Neural cell (in vitro differentiated cells): ENCODE measurements around the gene HEXIM1. TPM values are rescaled to one million over a fixed set of nuclear protein-coding genes. Genes with fewer than 3 reads are reported as not detected.

Source experiments
- H2AFZ ChIP-seq: fragments of 200-600, 300-800 bp; sonication (generic), shearing (Covaris generic); 2 replicates; pipeline ENCODE4 v1.6.0; 2014; ENCODE audit warnings: low read depth, mild to moderate bottlenecking, antibody characterized with exemption, low read length, moderate library complexity
- H3F3A ChIP-seq: fragments of 200-600 bp; shearing (Covaris generic); 2 replicates; pipeline ENCODE4 v1.6.1; 2016; ENCODE audit warnings: mild to moderate bottlenecking, moderate library complexity, mixed read lengths, antibody characterized with exemption, low read length; ENCODE audit not compliant: insufficient read depth, poor library complexity, severe bottlenecking
- H3K27ac ChIP-seq: fragments of 200-600, 300-800 bp; sonication (generic), shearing (Covaris generic); 2 replicates; pipeline ENCODE4 v1.5.1; 2014; ENCODE audit warnings: mild to moderate bottlenecking, low read length, moderate library complexity
- H3K27me3 ChIP-seq: fragments of 300-800, 200-600 bp; sonication (generic), shearing (Covaris generic); 2 replicates; pipeline ENCODE4 v1.6.0; 2014; ENCODE audit warnings: mild to moderate bottlenecking, low read depth, low read length, moderate library complexity; ENCODE audit not compliant: insufficient read depth
- H3K36me3 ChIP-seq: fragments of 300-800, 200-600 bp; sonication (generic), shearing (Covaris generic); 2 replicates; pipeline ENCODE4 v1.5.1; 2014; ENCODE audit warnings: mild to moderate bottlenecking, antibody characterized with exemption, low read length, moderate library complexity; ENCODE audit not compliant: insufficient read depth
- H3K4me2 ChIP-seq: fragments of 300-800, 200-600 bp; sonication (generic), shearing (Covaris generic); 2 replicates; pipeline ENCODE4 v1.6.0; 2014; ENCODE audit warnings: mild to moderate bottlenecking, low read length
- H3K4me3 ChIP-seq: fragments of 300-800, 200-600 bp; sonication (generic), shearing (Covaris generic); 2 replicates; pipeline ENCODE4 v1.5.1; 2014; ENCODE audit warnings: mild to moderate bottlenecking, low read length, moderate library complexity
- H3K79me2 ChIP-seq: fragments of 200-600 bp; shearing (Covaris generic); replicated peaks from 2 replicates; pipeline ENCODE4 v1.6.0; 2014; ENCODE audit warnings: mild to moderate bottlenecking, low read length, moderate library complexity; ENCODE audit not compliant: insufficient read depth
- H3K9ac ChIP-seq: fragments of 300-800, 200-600 bp; sonication (generic), shearing (Covaris generic); 2 replicates; pipeline ENCODE4 v1.6.1; 2016; ENCODE audit warnings: mild to moderate bottlenecking, low read length, mixed read lengths
- H3K9me2 ChIP-seq: fragments of 200-600 bp; shearing (Covaris generic); 2 replicates; pipeline ENCODE4 v1.6.1; 2016; ENCODE audit warnings: mild to moderate bottlenecking, low read length, mixed read lengths; ENCODE audit not compliant: insufficient read depth
- H3K9me3 ChIP-seq: fragments of 200-600, 300-800 bp; sonication (generic), shearing (Covaris generic); 2 replicates; pipeline ENCODE4 v1.6.1; 2016; ENCODE audit warnings: mild to moderate bottlenecking, mixed run types, low read length, moderate library complexity, mixed read lengths
- H4K20me1 ChIP-seq: fragments of 200-600 bp; shearing (Covaris generic); 2 replicates; pipeline ENCODE4 v1.6.1; 2016; ENCODE audit warnings: mild to moderate bottlenecking, mixed run types; ENCODE audit not compliant: insufficient read depth
- CTCF ChIP-seq: fragments of 450-650 bp; IDR thresholded peaks from 2 replicates; pipeline ENCODE4 v1.5.1; 2014; ENCODE audit warnings: antibody characterized with exemption, mild to moderate bottlenecking, moderate library complexity; ENCODE audit not compliant: poor library complexity, severe bottlenecking
- EP300 ChIP-seq: fragments of 450-650 bp; conservative IDR thresholded peaks from 2 replicates; pipeline ENCODE4 v1.6.1; 2014; ENCODE audit warnings: antibody characterized with exemption, mild to moderate bottlenecking, moderate library complexity; ENCODE audit not compliant: poor library complexity, severe bottlenecking
- EZH2 ChIP-seq: fragments of 200-600, 300-800 bp; shearing (Covaris generic), sonication (generic); IDR thresholded peaks from 2 replicates; pipeline ENCODE4 v1.6.1; 2014; ENCODE audit warnings: antibody characterized with exemption, low read length, borderline replicate concordance, mild to moderate bottlenecking; ENCODE audit not compliant: insufficient read depth, poor library complexity, severe bottlenecking
- MXI1 ChIP-seq: fragments of 450-650 bp; conservative IDR thresholded peaks from 2 replicates; pipeline ENCODE4 v1.6.1; 2014; ENCODE audit warnings: antibody characterized with exemption, mild to moderate bottlenecking; ENCODE audit not compliant: poor library complexity, severe bottlenecking
- POLR2AphosphoS5 ChIP-seq: IDR thresholded peaks from 2 replicates; pipeline ENCODE4 v1.6.1; 2012
- RAD21 ChIP-seq: fragments of 450-650 bp; conservative IDR thresholded peaks from 2 replicates; pipeline ENCODE4 v1.6.1; 2014; ENCODE audit warnings: antibody characterized with exemption, mild to moderate bottlenecking, moderate library complexity
- REST ChIP-seq: IDR thresholded peaks from 2 replicates; pipeline ENCODE4 v1.6.1; 2012; ENCODE audit warnings: borderline replicate concordance
- SMC3 ChIP-seq: fragments of 450-650 bp; conservative IDR thresholded peaks from 2 replicates; pipeline ENCODE4 v1.6.1; 2014; ENCODE audit warnings: antibody characterized with exemption, mild to moderate bottlenecking, moderate library complexity; ENCODE audit not compliant: poor library complexity
- TAF1 ChIP-seq: IDR thresholded peaks from 2 replicates; pipeline ENCODE4 v1.6.1; 2012; ENCODE audit warnings: low read depth
- polyA plus RNA-seq: library from polyadenylated mRNA; depleted of rRNA; stranded (reverse); fragments of >200 nt; gene quantifications from 2 replicates; pipeline ENCODE4 v1.2.3, GENCODE V29; 2014

HEXIM1 gene
- polyA plus RNA-seq, 1 donor from 2014 or later, result 9.0 TPM

- Histone ChIP-seq H3K9me3 (no peaks in the 10 kb centered on the region), H3K36me3 (no peaks in the 10 kb centered on the region), H4K20me1 (no peaks in the 10 kb centered on the region), H2AFZ (no peak overlapping the region), H3F3A (no peaks in the 10 kb centered on the region), H3K9me2 (no peaks in the 10 kb centered on the region), H3K4me3 (no peak overlapping the region), H3K4me2 (no peak overlapping the region), H3K27me3 (no peaks in the 10 kb centered on the region), H3K27ac (no peak overlapping the region), H3K9ac (no peak overlapping the region), H3K79me2 (no peaks in the 10 kb centered on the region)
- TF ChIP-seq CTCF (no peak), POLR2AphosphoS5 (no peak), SMC3 (no peak), RAD21 (no peak), EP300 (no peak), TAF1 (no peak), EZH2 (no peak), MXI1 (no peak), REST (no peak)
Measured at GRCh38 chr17:45114117-45114932, 34.0 kb upstream of the HEXIM1 start.

GRCh38 chr17:45115015-45115625, 33.2 kb upstream of the HEXIM1 start:
- Histone ChIP-seq H3K4me3 (no peak overlapping the region), H3F3A (no peaks in the 10 kb centered on the region), H3K27ac (no peak overlapping the region), H3K36me3 (no peaks in the 10 kb centered on the region), H3K9ac (no peak overlapping the region), H3K4me2 (no peak overlapping the region), H3K9me3 (no peaks in the 10 kb centered on the region), H3K27me3 (no peaks in the 10 kb centered on the region), H2AFZ (no peak overlapping the region), H4K20me1 (no peaks in the 10 kb centered on the region), H3K9me2 (no peaks in the 10 kb centered on the region), H3K79me2 (no peaks in the 10 kb centered on the region)
- TF ChIP-seq TAF1 (no peak), REST (no peak), SMC3 (no peak), EZH2 (no peak), EP300 (no peak), MXI1 (no peak), CTCF (no peak), RAD21 (no peak), POLR2AphosphoS5 (no peak)
